Muscle of leg (tissue), 11 donors: ENCODE data around the gene RUNX1. TPM values are rescaled to one million over a fixed set of nuclear protein-coding genes. Genes with fewer than 3 reads are reported as not detected.
A peak's percentile ranks its signal among the peaks of the same experiment; 100 is the strongest.

Experiments used
- DNase-seq: peaks from one replicate; pipeline ENCODE4 v3.0.0; 2013
- H3K27ac ChIP-seq: one replicate; pipeline ENCODE4 v1.5.1; 2013; ENCODE audit warnings: mild to moderate bottlenecking, low read length, control low read depth
- H3K27me3 ChIP-seq: one replicate; pipeline ENCODE4 v1.6.1; 2013; ENCODE audit warnings: low read length; ENCODE audit not compliant: control insufficient read depth, insufficient read depth
- H3K36me3 ChIP-seq: one replicate; pipeline ENCODE4 v1.6.1; 2013; ENCODE audit warnings: low read length; ENCODE audit not compliant: control insufficient read depth, insufficient read depth
- H3K4me1 ChIP-seq: one replicate; pipeline ENCODE4 v1.6.1; 2013; ENCODE audit warnings: low read length; ENCODE audit not compliant: control insufficient read depth, insufficient read depth
- H3K4me3 ChIP-seq: one replicate; pipeline ENCODE4 v1.5.1; 2013; ENCODE audit warnings: low read length, control low read depth
- H3K9me3 ChIP-seq: replicated peaks from 2 replicates; pipeline ENCODE4 v1.6.1; 2013; ENCODE audit warnings: low read depth, low read length; ENCODE audit not compliant: control insufficient read depth
- WGBS: methylation state at CpG from one replicate; pipeline ENCODE4 v1.1.5; 2013; ENCODE audit warnings: missing lambda C conversion rate; ENCODE audit not compliant: insufficient coverage; 5-methylcytosine and 5-hydroxymethylcytosine counted together
- polyA plus RNA-seq, 8 donors: library from polyadenylated mRNA; unstranded; fragments of 120-200 nt; gene quantifications; one replicate each; pipeline versions ENCODE4 v1.2.1 to v1.2.3, GENCODE V29; 2013; ENCODE audit warnings: inconsistent platforms in 1 of 8, low replicate concordance in 1 of 8; ENCODE audit not compliant: insufficient read length in 8 of 8, insufficient read depth in 1 of 8
- total RNA-seq: library from RNA; stranded (reverse); fragments of 120-200 nt; gene quantifications from one replicate; pipeline ENCODE4 v1.2.4, GENCODE V29; 2013

RUNX1 gene
- total and polyA plus RNA-seq, 9 donors: 3.6 to 8.8 (median 5.0) TPM

GRCh38 chr21:34885626-34886239 is 163.4 kb downstream of the RUNX1 start:
- Histone ChIP-seq H3K4me3 (peak overlapping the region; percentile 61), H3K27me3 (peaks cover 36% of the 10 kb centered on the region), H3K4me1 (peaks cover 22% of the 10 kb centered on the region), H3K36me3 (no peaks in the 10 kb centered on the region), H3K27ac (peak overlapping the region; percentile 55), H3K9me3 (no peaks in the 10 kb centered on the region)
- DNase-seq: no peak
- WGBS: 5% methylated on average over 15 of the region's 24 CpGs

GRCh38 chr21:34885125-34885524 is 164.0 kb downstream of the RUNX1 start:
- no peak for DNase-seq
- H3K36me3 ChIP-seq: no peaks in the 10 kb centered on the region
- H3K27ac ChIP-seq: peak overlapping the region; percentile 51
- H3K4me3 ChIP-seq: peak overlapping the region; percentile 61
- H3K9me3 ChIP-seq: no peaks in the 10 kb centered on the region
- H3K4me1 ChIP-seq: peaks cover 16% of the 10 kb centered on the region
- H3K27me3 ChIP-seq: peaks cover 30% of the 10 kb centered on the region
- WGBS: no CpG with 5 or more reads among the region's 6 CpGs

- H3K9me3 ChIP-seq: no peaks in the 10 kb centered on the region
- peak overlapping the region; percentile 18 for H3K4me3 ChIP-seq
- no peak for DNase-seq
- peaks cover 14% of the 10 kb centered on the region for H3K4me1 ChIP-seq
- peaks cover 29% of the 10 kb centered on the region for H3K27me3 ChIP-seq
- H3K36me3 ChIP-seq: no peaks in the 10 kb centered on the region
- no peak overlapping the region for H3K27ac ChIP-seq
- WGBS: no CpG with 5 or more reads among the region's 3 CpGs
Measured at GRCh38 chr21:34884346-34884929, 164.7 kb downstream of the RUNX1 start.

GRCh38 chr21:34883491-34884271 is 165.4 kb downstream of the RUNX1 start:
- Histone ChIP-seq H3K27ac (peak overlapping the region; percentile 22), H3K4me3 (peak overlapping the region; percentile 18), H3K9me3 (no peaks in the 10 kb centered on the region), H3K36me3 (peaks cover under 1% of the 10 kb centered on the region), H3K27me3 (peaks cover 29% of the 10 kb centered on the region), H3K4me1 (peaks cover 14% of the 10 kb centered on the region)
- DNase-seq: no peak
- WGBS: 70% methylated on average over 3 of the region's 6 CpGs

GRCh38 chr21:34882719-34883131 is 166.4 kb downstream of the RUNX1 start:
- H3K9me3 ChIP-seq: no peaks in the 10 kb centered on the region
- 50% methylated on average over 1 of the region's 2 CpGs for WGBS
- H3K27ac ChIP-seq: no peak overlapping the region
- H3K36me3 ChIP-seq: peaks cover 3% of the 10 kb centered on the region
- peak; percentile 58 for DNase-seq
- H3K4me1 ChIP-seq: peaks cover 11% of the 10 kb centered on the region
- no peak overlapping the region for H3K4me3 ChIP-seq
- H3K27me3 ChIP-seq: peaks cover 22% of the 10 kb centered on the region

GRCh38 chr21:34881839-34882371 is 167.2 kb downstream of the RUNX1 start:
- Histone ChIP-seq H3K27me3 (peaks cover 19% of the 10 kb centered on the region), H3K9me3 (no peaks in the 10 kb centered on the region), H3K27ac (no peak overlapping the region), H3K36me3 (peaks cover 3% of the 10 kb centered on the region), H3K4me1 (peaks cover 10% of the 10 kb centered on the region), H3K4me3 (no peak overlapping the region)
- DNase-seq: no peak
- WGBS: no CpG with 5 or more reads among the region's 4 CpGs

GRCh38 chr21:34881421-34881820 is 167.7 kb downstream of the RUNX1 start:
- H3K9me3 ChIP-seq: no peaks in the 10 kb centered on the region
- WGBS: no CpG with 5 or more reads among the region's 3 CpGs
- no peak overlapping the region for H3K27ac ChIP-seq
- H3K36me3 ChIP-seq: peaks cover 3% of the 10 kb centered on the region
- H3K4me3 ChIP-seq: no peak overlapping the region
- peaks cover 7% of the 10 kb centered on the region for H3K4me1 ChIP-seq
- DNase-seq: no peak
- H3K27me3 ChIP-seq: peaks cover 14% of the 10 kb centered on the region

GRCh38 chr21:34880401-34880800 is 168.7 kb downstream of the RUNX1 start:
- 87% methylated on average over 7 of the region's 7 CpGs for WGBS
- Histone ChIP-seq H3K36me3 (peaks cover 5% of the 10 kb centered on the region), H3K27me3 (peaks cover 6% of the 10 kb centered on the region), H3K4me3 (no peak overlapping the region), H3K9me3 (no peaks in the 10 kb centered on the region), H3K27ac (no peak overlapping the region), H3K4me1 (no peaks in the 10 kb centered on the region)
- no peak for DNase-seq

GRCh38 chr21:34878940-34879339 is 170.2 kb downstream of the RUNX1 start:
- H3K4me3 ChIP-seq: no peak overlapping the region
- no peaks in the 10 kb centered on the region for H3K9me3 ChIP-seq
- no peak overlapping the region for H3K27ac ChIP-seq
- H3K27me3 ChIP-seq: no peaks in the 10 kb centered on the region
- 100% methylated on average over 1 of the region's 2 CpGs for WGBS
- H3K36me3 ChIP-seq: peaks cover 5% of the 10 kb centered on the region
- no peaks in the 10 kb centered on the region for H3K4me1 ChIP-seq
- no peak for DNase-seq

GRCh38 chr21:34878501-34878900 is 170.6 kb downstream of the RUNX1 start:
- Histone ChIP-seq H3K9me3 (no peaks in the 10 kb centered on the region), H3K27ac (no peak overlapping the region), H3K27me3 (no peaks in the 10 kb centered on the region), H3K36me3 (peaks cover 5% of the 10 kb centered on the region), H3K4me3 (no peak overlapping the region), H3K4me1 (no peaks in the 10 kb centered on the region)
- DNase-seq: no peak
- no CpG with 5 or more reads among the region's 3 CpGs for WGBS
